Mammary epithelial cell (primary cell): ENCODE measurements around the gene SLC7A10.

Experiments
- EZH2 ChIP-seq: IDR thresholded peaks from 2 replicates; pipeline ENCODE4 v1.6.1; 2012; ENCODE audit warnings: low read length, inconsistent platforms, borderline replicate concordance
- TF ChIP-seq, protein P1 (sequence below), 2 donors: IDR thresholded peaks in 1 of 2; conservative IDR thresholded peaks in 1 of 2; 2 replicates each; pipeline ENCODE4 v1.5.1; 2011 to 2012; ENCODE audit warnings: inconsistent platforms in 2 of 2, low read length in 2 of 2, mild to moderate bottlenecking in 2 of 2, control low read depth in 1 of 2, low read depth in 1 of 2; ENCODE audit not compliant: insufficient read depth in 1 of 2; ENCODE audit errors: extremely low read depth in 1 of 2

DNA sequence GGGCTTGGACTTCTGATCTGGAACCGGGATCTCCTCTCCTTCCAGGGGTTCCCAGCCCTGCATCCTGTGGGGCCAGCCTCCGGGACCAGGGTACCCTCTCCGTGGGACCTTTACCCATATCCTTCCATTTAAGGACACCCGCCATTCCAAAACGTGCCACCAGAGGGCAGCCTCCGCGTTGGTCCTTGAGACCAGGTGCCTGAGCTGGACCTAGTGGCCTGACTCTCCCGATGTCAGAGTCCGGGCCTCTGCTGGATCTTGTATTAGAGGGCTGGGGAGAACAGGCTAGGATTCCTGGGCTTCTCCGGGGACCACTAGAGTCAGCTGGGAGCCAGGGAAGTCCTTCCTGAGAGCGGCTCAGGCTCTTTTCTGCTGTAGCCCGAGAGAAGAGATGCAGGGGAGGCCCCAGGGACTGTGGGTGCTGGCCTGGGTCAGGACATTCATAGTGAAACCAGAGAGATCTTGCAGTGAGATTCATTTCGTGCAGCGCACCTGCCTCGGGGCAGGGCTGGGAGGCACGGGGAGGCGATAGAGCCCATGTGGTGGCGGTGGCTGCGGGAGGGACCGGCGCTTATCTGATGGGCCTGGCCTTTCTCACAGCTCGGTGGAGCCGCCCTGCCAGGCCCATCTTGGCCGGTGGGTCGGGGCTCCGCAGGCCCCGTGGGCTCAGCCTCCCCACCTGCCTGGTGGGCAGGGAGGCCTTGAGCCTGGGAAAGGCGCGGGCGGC lies 9.8 kb upstream of the SLC7A10 start:
- TF ChIP-seq, protein P1, sequence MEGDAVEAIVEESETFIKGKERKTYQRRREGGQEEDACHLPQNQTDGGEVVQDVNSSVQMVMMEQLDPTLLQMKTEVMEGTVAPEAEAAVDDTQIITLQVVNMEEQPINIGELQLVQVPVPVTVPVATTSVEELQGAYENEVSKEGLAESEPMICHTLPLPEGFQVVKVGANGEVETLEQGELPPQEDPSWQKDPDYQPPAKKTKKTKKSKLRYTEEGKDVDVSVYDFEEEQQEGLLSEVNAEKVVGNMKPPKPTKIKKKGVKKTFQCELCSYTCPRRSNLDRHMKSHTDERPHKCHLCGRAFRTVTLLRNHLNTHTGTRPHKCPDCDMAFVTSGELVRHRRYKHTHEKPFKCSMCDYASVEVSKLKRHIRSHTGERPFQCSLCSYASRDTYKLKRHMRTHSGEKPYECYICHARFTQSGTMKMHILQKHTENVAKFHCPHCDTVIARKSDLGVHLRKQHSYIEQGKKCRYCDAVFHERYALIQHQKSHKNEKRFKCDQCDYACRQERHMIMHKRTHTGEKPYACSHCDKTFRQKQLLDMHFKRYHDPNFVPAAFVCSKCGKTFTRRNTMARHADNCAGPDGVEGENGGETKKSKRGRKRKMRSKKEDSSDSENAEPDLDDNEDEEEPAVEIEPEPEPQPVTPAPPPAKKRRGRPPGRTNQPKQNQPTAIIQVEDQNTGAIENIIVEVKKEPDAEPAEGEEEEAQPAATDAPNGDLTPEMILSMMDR (conservative IDR thresholded peaks at IDR 0.05 in 1 of 2, IDR thresholded peaks at IDR 0.05 in 1 of 2; ENCODE audit: extremely low read depth in 1 of 2, insufficient read depth in 1 of 2, low read depth in 1 of 2, low read length in 2 of 2) = peak; percentile 81 to 94
- TF ChIP-seq EZH2 = no peak
